Activated CD4-positive, alpha-beta memory T cell treated with anti-CD3 and anti-CD28 coated beads for 36 hours (primary cell): Measurements from ENCODE around the gene ATG4D. TPM values are rescaled to one million over a fixed set of nuclear protein-coding genes. Genes with fewer than 3 reads are reported as not detected.
A peak's percentile ranks its signal among the peaks of the same experiment; 100 is the strongest.
"Not testable (repeated sequence)": the region's sequence is repeated elsewhere in the genome, so short reads cannot be mapped to it uniquely, and the experiment has no call there.

Experiments used
- CTCF ChIA-PET: fragments of 350-600 bp; sonication (Branson Sonifier 250); formaldehyde crosslinking; loops from one replicate; lab custom pipeline; 2021; ENCODE audit warnings: antibody characterized with exemption, inconsistent platforms; lab: Charles Lee
- POLR2A ChIA-PET: fragments of 350-600 bp; sonication (Branson Sonifier 250); formaldehyde crosslinking; loops from one replicate; lab custom pipeline; 2021; ENCODE audit warnings: antibody characterized with exemption; lab: Charles Lee
- DNase-seq: peaks from one replicate; pipeline ENCODE4 v3.0.0-alpha.2; 2020
- H3K27ac Mint-ChIP-seq: one replicate; pipeline ENCODE4 v1.8.0; 2021; ENCODE audit warnings: mixed read lengths
- H3K27me3 Mint-ChIP-seq: one replicate; pipeline ENCODE4 v1.8.0; 2021; ENCODE audit warnings: mixed read lengths
- H3K36me3 Mint-ChIP-seq: one replicate; pipeline ENCODE4 v1.8.0; 2021; ENCODE audit warnings: mixed read lengths
- H3K4me1 Mint-ChIP-seq: one replicate; pipeline ENCODE4 v1.8.0; 2021; ENCODE audit warnings: low read depth, mixed read lengths
- H3K4me3 Mint-ChIP-seq: one replicate; pipeline ENCODE4 v1.8.0; 2021; ENCODE audit warnings: mild to moderate bottlenecking, mixed read lengths
- H3K9me3 Mint-ChIP-seq: one replicate; pipeline ENCODE4 v1.8.0; 2021; ENCODE audit warnings: mixed read lengths
- intact Hi-C: fragments of 100-400 bp; cut with micrococcal nuclease; formaldehyde crosslinking; loops from one replicate; pipeline ENCODE4 v1.15.1; 2023
- total RNA-seq, 2 experiments: library from RNA; stranded (reverse); gene quantifications; one replicate each; pipeline ENCODE4 v1.2.3, GENCODE V29; 2021

The ATG4D gene
- total RNA-seq, 2 experiments from 2014 or later: 23.8 to 26.7 TPM

DNA sequence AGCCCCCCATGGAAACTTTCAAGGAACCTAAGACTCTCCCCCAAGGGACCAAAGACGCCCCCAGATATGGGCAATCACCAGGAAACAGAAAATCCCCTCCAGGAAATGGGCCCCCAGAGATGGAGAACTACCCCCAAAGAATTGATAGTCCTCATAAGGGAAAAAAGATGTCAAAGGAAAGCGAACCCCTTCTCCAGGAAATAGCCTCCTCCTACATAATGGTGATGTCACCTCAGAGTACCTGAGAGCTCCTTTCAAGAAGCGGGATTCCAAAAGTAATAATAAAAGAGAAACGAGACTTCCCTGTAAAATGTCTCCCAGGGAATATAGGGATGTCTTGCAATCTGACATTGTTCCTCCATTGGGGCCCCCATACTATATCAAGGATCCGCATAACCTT is 24.0 kb downstream of the ATG4D start:
- peak overlapping the region; percentile 98 for H3K4me3 Mint-ChIP-seq

DNA sequence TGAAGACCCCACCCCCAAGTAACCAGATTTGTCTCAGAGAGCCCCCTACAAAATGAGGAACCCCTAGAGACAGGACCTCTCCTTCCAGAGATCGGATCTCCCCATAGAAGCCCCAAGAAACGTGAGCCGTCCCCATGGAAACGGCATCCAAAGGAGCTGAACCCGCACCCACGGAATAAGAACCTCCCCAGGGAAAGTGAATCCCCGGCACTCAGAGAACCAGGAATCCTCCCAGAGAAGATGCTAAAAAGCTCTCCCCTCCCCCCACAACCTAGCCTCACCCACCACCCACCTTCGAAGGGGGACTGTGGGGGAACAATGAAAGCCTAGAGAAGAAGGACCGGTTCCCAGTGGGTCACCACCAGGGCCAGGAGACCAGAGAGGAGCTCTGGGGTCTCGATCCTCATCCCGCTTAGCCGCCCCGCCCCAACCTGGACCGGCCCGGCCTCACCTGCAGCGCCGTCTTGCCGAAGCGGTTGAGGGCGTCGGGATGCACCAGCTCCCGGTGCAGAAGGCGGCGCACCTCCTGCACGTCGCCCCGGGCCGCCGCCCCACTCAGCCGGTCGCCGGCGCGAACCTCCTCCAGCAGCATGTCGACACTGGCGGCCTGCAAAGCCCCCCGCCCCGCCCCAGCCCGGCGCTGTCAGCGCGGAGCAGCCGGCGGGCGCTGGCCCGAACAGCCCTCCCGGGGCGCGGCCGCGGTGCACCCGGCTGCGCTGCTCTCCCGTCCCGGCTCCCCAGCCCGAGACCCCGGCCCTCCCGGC is 24.5 kb downstream of the ATG4D start:
- intact Hi-C loops: loop anchor here (2.0 to 10.0 kb wide), 7 partner anchors 129 to 463 kb away; partner anchors contain the start of genes ANGPTL6, CDC37, PPAN and SMARCA4
- ChIA-PET POLR2A (interaction anchor here (0.8 to 4.2 kb wide), 3 partner anchors 13 to 150 kb away, joined by 3 to 29 read pairs (median 5); partner anchors contain the start of gene DNM2), CTCF (interaction anchor here (0.7 to 7.5 kb wide), 8 partner anchors 17 to 165 kb away, joined by 3 to 45 read pairs (median 4); partner anchors contain the start of gene QTRT1)
- Mint-ChIP-seq H3K27ac (peak overlapping the region; percentile 98), H3K4me3 (peak overlapping the region; percentile 98), H3K4me1 (peaks cover 36% of the 10 kb centered on the region), H3K27me3 (no peaks in the 10 kb centered on the region), H3K36me3 (peaks cover 28% of the 10 kb centered on the region), H3K9me3 (no peaks in the 10 kb centered on the region)
- peak; percentile 78 for DNase-seq

More for the DNA sequence above, 24.0 kb downstream of the ATG4D start:
- intact Hi-C loops: loop anchor here (2.0 to 10.0 kb wide), 9 partner anchors 35 to 463 kb away; partner anchors contain the start of genes ANGPTL6, CDC37, PPAN and SMARCA4
- ChIA-PET CTCF (interaction anchor here (0.7 to 7.5 kb wide), 5 partner anchors 16 to 133 kb away, joined by 3 to 45 read pairs (median 5); partner anchors contain the start of gene QTRT1), POLR2A (interaction anchor here (0.8 to 4.2 kb wide), 3 partner anchors 13 to 151 kb away, joined by 3 to 29 read pairs (median 3); partner anchors contain the start of gene DNM2)
- no peaks in the 10 kb centered on the region for H3K9me3 Mint-ChIP-seq
- no peak for DNase-seq
- H3K36me3 Mint-ChIP-seq: peaks cover 29% of the 10 kb centered on the region
- peaks cover 36% of the 10 kb centered on the region for H3K4me1 Mint-ChIP-seq
- H3K27me3 Mint-ChIP-seq: no peaks in the 10 kb centered on the region
- peak overlapping the region; percentile 98 for H3K27ac Mint-ChIP-seq

GRCh38 chr19:10568826-10569651 is 25.3 kb downstream of the ATG4D start, which contains the start of gene CDKN2D:
Gene CDKN2D (minus strand): TSS chr19:10568979. CDS start chr19:10568653, 326 bp downstream.
- H3K9me3 Mint-ChIP-seq: no peaks in the 10 kb centered on the region

DNA sequence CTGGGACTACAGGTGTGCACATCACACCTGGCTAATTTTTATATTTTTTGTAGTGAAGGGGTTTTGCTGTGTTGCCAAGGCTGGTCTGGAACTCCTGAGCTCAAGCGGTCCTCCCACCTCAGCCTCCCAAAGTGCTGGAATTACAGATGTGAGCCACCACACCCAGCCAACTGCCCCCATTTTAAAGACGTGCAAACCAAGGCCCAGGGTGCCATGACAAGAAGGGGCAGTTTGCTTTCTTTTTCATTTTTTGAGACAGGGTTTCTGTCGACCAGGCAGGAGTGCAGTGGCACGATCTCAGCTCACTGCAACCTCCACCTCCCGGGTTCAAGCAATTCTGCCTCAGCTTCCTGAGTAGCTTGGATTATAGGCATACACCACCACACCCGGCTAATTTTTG is 30.1 kb downstream of the ATG4D start:
- H3K36me3 Mint-ChIP-seq, DNase-seq, H3K27ac Mint-ChIP-seq, H3K4me3 Mint-ChIP-seq, POLR2A ChIA-PET, H3K9me3 Mint-ChIP-seq, H3K27me3 Mint-ChIP-seq: not testable (repeated sequence)
- CTCF ChIA-PET: interaction anchor here (0.9 to 7.5 kb wide), 7 partner anchors 20 to 291 kb away, joined by 3 to 45 read pairs (median 4); partner anchors contain the start of gene QTRT1
- intact Hi-C loops: loop anchor here (2.0 kb wide), 1 partner anchor 91 kb away; no protein-coding TSS in a partner anchor
- peaks cover 11% of the 10 kb centered on the region for H3K4me1 Mint-ChIP-seq

More at GRCh38 chr19:10568826-10569651, 25.3 kb downstream of the ATG4D start, which contains the start of gene CDKN2D:
- peaks cover 34% of the 10 kb centered on the region for H3K4me1 Mint-ChIP-seq
- intact Hi-C loops: loop anchor here (1.0 to 10.0 kb wide), 9 partner anchors 26 to 464 kb away; partner anchors contain the start of genes ANGPTL6, ATG4D, CDC37 and PPAN
- H3K4me3 Mint-ChIP-seq: peak within 1 kb of the TSS; percentile 98
- ChIA-PET POLR2A (interaction anchor here (0.8 to 1.4 kb wide), 4 partner anchors 13 to 65 kb away, joined by 3 to 5 read pairs (median 3); no protein-coding TSS in a partner anchor), CTCF (interaction anchor here (0.8 to 7.5 kb wide), 8 partner anchors 26 to 166 kb away, joined by 3 to 45 read pairs (median 5); partner anchors contain the start of genes CDC37 and QTRT1)
- no peaks in the 10 kb centered on the region for H3K27me3 Mint-ChIP-seq
- peak; percentile 100 for DNase-seq
- peak within 1 kb of the TSS; percentile 98 for H3K27ac Mint-ChIP-seq
- H3K36me3 Mint-ChIP-seq: peaks cover 28% of the 10 kb centered on the region

- no peak for DNase-seq
- Mint-ChIP-seq H3K27ac (no peak overlapping the region), H3K27me3 (no peaks in the 10 kb centered on the region), H3K4me1 (peaks cover 7% of the 10 kb centered on the region), H3K4me3 (no peak overlapping the region), H3K9me3 (no peaks in the 10 kb centered on the region), H3K36me3 (no peaks in the 10 kb centered on the region)
- ChIA-PET CTCF (interaction anchor here (0.9 to 7.5 kb wide), 4 partner anchors 71 to 142 kb away, joined by 3 to 45 read pairs (median 12); partner anchors contain the start of gene QTRT1), POLR2A (no interaction called here)
- intact Hi-C loops: no loop called here
These were observed 30.8 kb downstream of the ATG4D start for GRCh38 chr19:10574462-10574861.

DNA sequence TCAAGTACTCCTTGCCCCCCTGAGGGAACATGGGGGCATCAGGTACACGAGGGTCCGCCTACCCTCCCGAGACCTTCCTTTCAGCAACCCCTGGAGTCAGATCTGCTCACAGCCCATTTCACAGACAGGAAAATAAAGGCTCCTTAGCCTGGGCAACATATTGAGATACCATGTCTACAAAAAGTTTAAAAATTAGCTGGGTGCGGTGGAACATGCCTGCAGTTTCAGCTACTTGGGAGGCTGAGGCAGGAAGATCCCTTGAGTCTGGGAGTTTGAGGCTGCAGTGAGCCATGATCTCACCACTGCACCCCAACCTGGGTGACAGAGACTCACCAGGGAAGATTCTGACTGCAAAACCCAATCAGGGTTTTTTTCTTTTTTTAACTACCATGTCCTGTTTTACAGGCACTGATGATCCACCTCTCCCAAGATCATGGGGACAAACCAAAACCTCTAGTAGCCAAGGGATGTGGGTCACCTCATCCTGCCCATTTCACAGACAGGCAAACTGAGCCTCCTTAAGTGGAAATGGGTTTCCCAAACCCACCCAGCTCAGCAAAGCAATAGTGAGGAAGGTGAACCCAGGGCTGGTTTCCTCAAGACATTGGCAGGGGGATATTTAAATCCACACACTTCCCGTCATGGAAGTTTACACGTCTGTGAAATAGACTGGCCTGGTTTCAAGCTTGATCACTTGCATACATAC is 31.5 kb downstream of the ATG4D start:
- no peak overlapping the region for H3K4me3 Mint-ChIP-seq
- no peak overlapping the region for H3K27ac Mint-ChIP-seq
- intact Hi-C loops: no loop called here
- no peaks in the 10 kb centered on the region for H3K27me3 Mint-ChIP-seq
- H3K4me1 Mint-ChIP-seq: peaks cover 6% of the 10 kb centered on the region
- H3K36me3 Mint-ChIP-seq: no peaks in the 10 kb centered on the region
- ChIA-PET CTCF (interaction anchor here (2.5 to 4.5 kb wide), 2 partner anchors 70 to 124 kb away, joined by 9 to 22 read pairs; no protein-coding TSS in a partner anchor), POLR2A (no interaction called here)
- no peak for DNase-seq
- no peaks in the 10 kb centered on the region for H3K9me3 Mint-ChIP-seq

DNA sequence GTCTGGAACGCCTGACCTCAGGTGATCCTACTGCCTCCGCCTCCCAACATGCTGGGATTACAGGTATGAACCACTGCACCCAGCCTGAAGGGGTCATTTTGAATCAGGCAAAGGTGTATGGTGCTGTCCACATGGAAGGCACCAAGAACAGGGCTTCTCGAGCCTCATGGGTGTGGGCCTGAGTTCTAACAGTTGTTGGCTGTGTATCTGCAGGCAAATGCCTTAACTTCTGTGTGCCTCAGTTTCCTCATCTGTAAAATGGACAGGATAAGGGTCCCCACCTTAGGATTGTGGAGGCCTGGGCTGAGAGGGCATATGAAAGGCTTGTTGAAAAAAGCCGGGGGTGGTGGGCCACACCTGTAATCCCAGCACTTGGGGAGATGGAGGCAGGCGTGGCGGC is 34.2 kb downstream of the ATG4D start:
- Mint-ChIP-seq H3K27ac (no peak overlapping the region), H3K27me3 (peaks cover 2% of the 10 kb centered on the region), H3K4me3 (no peak overlapping the region), H3K36me3 (no peaks in the 10 kb centered on the region), H3K4me1 (peaks cover 4% of the 10 kb centered on the region), H3K9me3 (no peaks in the 10 kb centered on the region)
- POLR2A ChIA-PET: no interaction called here
- intact Hi-C loops: no loop called here
- no peak for DNase-seq
- CTCF ChIA-PET: interaction anchor here (0.6 to 5.7 kb wide), 3 partner anchors 46 to 321 kb away, joined by 3 to 210 read pairs (median 3); partner anchors contain the start of gene QTRT1

GRCh38 chr19:10580979-10581631 is 37.4 kb downstream of the ATG4D start:
- peak; percentile 93 for DNase-seq
- H3K9me3 Mint-ChIP-seq: no peaks in the 10 kb centered on the region
- H3K27me3 Mint-ChIP-seq: peaks cover 2% of the 10 kb centered on the region
- intact Hi-C loops: loop anchor here (1.0 kb wide), 2 partner anchors 63 to 118 kb away; no protein-coding TSS in a partner anchor
- H3K4me3 Mint-ChIP-seq: peak overlapping the region; percentile 38
- CTCF ChIA-PET: interaction anchor here (0.5 to 5.8 kb wide), 45 partner anchors 9 to 283 kb away, joined by 3 to 293 read pairs (median 4); partner anchors contain the start of genes DNM2, QTRT1 and TMED1
- peaks cover 4% of the 10 kb centered on the region for H3K4me1 Mint-ChIP-seq
- POLR2A ChIA-PET: interaction anchor here (1.2 to 1.9 kb wide), 2 partner anchors 13 to 63 kb away, joined by 5 to 7 read pairs; partner anchors contain the start of gene CDKN2D
- H3K36me3 Mint-ChIP-seq: no peaks in the 10 kb centered on the region
- H3K27ac Mint-ChIP-seq: peak overlapping the region; percentile 52

GRCh38 chr19:10582091-10582490 is 38.4 kb downstream of the ATG4D start:
- Mint-ChIP-seq H3K27ac (no peak overlapping the region), H3K4me1 (peaks cover 4% of the 10 kb centered on the region)
- DNase-seq: no peak

More at GRCh38 chr19:10582091-10582490, 38.4 kb downstream of the ATG4D start:
- ChIA-PET POLR2A (interaction anchor here (1.2 to 1.9 kb wide), 2 partner anchors 14 to 62 kb away, joined by 5 to 7 read pairs; partner anchors contain the start of gene CDKN2D), CTCF (interaction anchor here (0.6 to 5.8 kb wide), 19 partner anchors 8 to 184 kb away, joined by 3 to 293 read pairs (median 9); partner anchors contain the start of gene QTRT1)
- no peak overlapping the region for H3K4me3 Mint-ChIP-seq
- intact Hi-C loops: no loop called here
- H3K36me3 Mint-ChIP-seq: no peaks in the 10 kb centered on the region
- no peaks in the 10 kb centered on the region for H3K9me3 Mint-ChIP-seq
- peaks cover 2% of the 10 kb centered on the region for H3K27me3 Mint-ChIP-seq
